NCI-H2227 (cell line): ENCODE data around the gene IQCC.
"Not testable (repeated sequence)": the region's sequence is repeated elsewhere in the genome, so short reads cannot be mapped to it uniquely, and the experiment has no call there.

Experiments
- DNase-seq: peaks from one replicate; lab custom pipeline; 2025; ENCODE audit not compliant: unreplicated experiment; lab: John Stamatoyannopoulos, UW

The IQCC gene

GRCh38 chr1:32205401-32206370 lies at the start of gene IQCC:
Gene IQCC (plus strand): TSS chr1:32205671. CDS start chr1:32205682, 11 bp downstream.
- DNase-seq: peak; percentile 97

- no peak for DNase-seq
Measured at GRCh38 chr1:32159189-32159588, 46.3 kb upstream of the IQCC start.

GRCh38 chr1:32163405-32163804 lies 42.1 kb upstream of the IQCC start:
- no peak for DNase-seq

GRCh38 chr1:32165633-32166032 lies 39.8 kb upstream of the IQCC start:
- not testable (repeated sequence) for DNase-seq

GRCh38 chr1:32170991-32171390 lies 34.5 kb upstream of the IQCC start:
- no peak for DNase-seq

- no peak for DNase-seq
Measured at GRCh38 chr1:32172621-32173245, 32.7 kb upstream of the IQCC start.

- DNase-seq: no peak
Measured at GRCh38 chr1:32178380-32179192, 26.9 kb upstream of the IQCC start.

- DNase-seq: no peak
Measured at GRCh38 chr1:32179193-32179442, 26.4 kb upstream of the IQCC start.

GRCh38 chr1:32179443-32180185 lies 25.9 kb upstream of the IQCC start, which contains the start of gene TXLNA:
Gene TXLNA (plus strand): TSS chr1:32179675. CDS start chr1:32180346, 671 bp downstream.
- DNase-seq: peak; percentile 97

GRCh38 chr1:32180186-32181060 lies 25.0 kb upstream of the IQCC start:
- DNase-seq: peak; percentile 64

GRCh38 chr1:32181065-32181464 lies 24.4 kb upstream of the IQCC start:
- DNase-seq: no peak

- DNase-seq: no peak
Measured at GRCh38 chr1:32181563-32181962, 23.9 kb upstream of the IQCC start.

GRCh38 chr1:32182060-32182459 lies 23.4 kb upstream of the IQCC start:
- DNase-seq: no peak

GRCh38 chr1:32184650-32185049 lies 20.8 kb upstream of the IQCC start:
- DNase-seq: no peak

- no peak for DNase-seq
Measured at GRCh38 chr1:32186077-32186476, 19.4 kb upstream of the IQCC start.

GRCh38 chr1:32186491-32186890 lies 19.0 kb upstream of the IQCC start:
- DNase-seq: no peak

- DNase-seq: no peak
Measured at GRCh38 chr1:32187850-32188249, 17.6 kb upstream of the IQCC start.

- DNase-seq: no peak
Measured at GRCh38 chr1:32192220-32192948, 13.1 kb upstream of the IQCC start.

GRCh38 chr1:32194984-32195383 lies 10.5 kb upstream of the IQCC start:
- DNase-seq: no peak
